Suppressor macrophage treated with lipopolysaccharide for 1 hour (primary cell): Measurements from ENCODE around the gene UBE3D.
"Not testable (repeated sequence)": the region's sequence is repeated elsewhere in the genome, so short reads cannot be mapped to it uniquely, and the experiment has no call there.

Experiments
- DNase-seq, 3 donors: peaks; one replicate each; pipeline ENCODE4 v3.0.0-alpha.2; 2020 to 2022

The UBE3D gene

DNA sequence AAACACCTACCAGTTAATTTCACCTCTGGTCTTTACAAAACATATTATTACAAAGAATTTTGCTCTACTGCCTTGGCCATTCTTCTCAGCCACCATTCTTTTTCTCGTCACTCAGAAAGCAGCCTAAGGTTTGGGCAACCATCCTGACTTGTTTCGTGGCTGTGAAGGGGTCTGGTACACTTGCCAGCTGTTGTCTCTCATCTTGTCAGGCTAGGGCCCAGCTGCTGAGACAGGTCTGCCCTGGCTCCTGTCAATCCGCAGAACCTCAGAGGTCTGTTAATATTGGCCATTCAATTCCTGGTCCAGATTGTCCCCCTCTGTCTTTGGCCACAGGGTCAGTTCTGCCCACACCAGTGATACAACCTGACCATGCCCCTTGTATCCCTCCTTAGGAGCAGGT lies 197.7 kb downstream of the UBE3D start:
- no peak for DNase-seq

DNA sequence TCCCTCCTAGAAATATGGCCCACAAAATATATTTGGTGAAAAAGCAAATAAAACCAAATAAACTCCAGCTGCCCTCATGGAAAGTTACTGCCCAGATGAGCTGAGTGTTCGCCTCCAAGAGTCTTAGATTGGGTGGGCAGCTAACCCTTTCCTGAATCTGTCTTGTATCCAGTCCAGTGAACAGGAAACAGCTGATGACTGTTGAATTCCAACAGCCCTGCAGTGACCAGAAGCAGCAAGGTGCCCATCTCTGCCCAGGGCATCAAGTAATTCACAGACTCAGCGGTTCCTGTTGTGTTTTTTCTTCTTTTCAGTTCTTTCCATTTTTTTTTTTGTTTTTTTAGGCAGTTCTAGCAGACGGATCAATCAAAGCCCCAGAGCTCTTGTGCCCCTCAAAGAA lies 199.2 kb downstream of the UBE3D start:
- no peak for DNase-seq

DNA sequence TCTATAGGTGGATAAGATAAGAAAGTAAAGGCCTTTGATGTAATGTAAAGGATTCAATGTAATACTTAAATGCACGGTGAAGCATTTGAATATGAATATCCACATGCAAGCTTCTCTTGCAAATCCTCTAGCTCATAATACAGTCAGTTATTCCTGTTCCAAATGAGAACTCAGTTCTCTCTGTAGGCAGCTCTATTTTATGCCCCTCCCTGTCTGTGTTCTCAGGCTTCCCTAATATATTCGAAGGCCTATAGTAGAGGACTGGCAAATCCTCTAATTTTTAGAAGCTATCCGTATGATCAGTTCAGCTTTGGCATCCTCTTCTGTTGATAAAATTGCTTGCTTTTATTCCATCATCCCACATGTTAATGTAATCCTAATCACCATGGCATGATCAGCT lies 200.2 kb downstream of the UBE3D start:
- DNase-seq, result no peak

DNA sequence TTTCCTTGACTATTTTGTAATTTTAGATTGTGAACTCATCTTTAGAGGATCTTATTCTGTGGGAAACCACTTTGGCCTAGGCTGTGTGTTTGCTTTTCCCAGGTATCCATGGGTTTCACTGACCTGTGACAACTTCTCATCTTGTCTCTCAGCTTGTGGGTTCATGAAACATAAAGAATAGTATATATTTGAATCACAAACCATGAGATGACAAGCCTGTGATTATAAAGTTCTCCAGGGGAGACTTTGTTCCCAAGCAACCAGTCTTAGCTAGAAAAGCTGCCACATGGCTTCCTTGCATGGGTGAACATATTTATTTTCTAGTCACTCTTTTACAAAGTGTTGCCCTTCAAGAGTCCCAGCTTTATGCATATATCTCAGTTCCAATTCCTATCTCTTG lies 201.9 kb downstream of the UBE3D start:
- DNase-seq, result no peak

DNA sequence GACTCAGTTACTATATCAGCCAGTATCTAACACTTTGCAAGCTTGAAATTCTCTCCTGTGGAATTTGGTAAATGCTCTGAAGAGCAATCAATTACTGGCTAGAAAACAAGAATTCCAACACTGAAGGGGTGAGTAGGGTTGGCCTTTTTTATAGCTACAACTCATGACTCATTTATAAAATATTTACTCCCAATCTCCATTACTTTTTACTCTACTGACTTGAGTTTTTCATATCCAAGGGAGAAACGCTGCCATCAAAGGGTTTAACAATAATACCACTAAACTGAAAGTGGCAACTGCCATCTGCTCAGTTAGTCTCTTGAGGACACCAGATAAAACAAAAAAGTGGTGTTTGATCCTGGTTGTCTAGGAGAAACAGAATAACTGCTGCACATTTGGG lies 203.1 kb downstream of the UBE3D start:
- DNase-seq, result no peak

DNA sequence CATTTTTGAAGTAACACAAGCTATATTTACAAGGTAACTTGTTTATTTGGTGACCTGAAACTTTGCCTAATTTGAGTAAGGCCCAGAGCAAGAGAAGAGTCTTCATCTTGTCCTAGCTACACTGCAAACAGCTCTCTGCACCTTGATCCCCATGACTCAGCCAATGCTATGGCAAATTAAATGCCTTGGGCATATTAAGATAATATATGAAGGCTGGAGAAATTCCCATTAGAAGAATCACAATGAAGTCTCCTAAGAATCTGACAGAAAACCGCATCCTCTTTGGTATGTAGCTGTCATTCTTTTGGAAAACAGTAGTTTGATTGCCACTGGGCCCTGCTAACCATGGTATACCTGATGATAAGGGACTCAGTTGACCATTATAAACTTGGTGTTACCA lies 204.5 kb downstream of the UBE3D start:
- no peak for DNase-seq

DNA sequence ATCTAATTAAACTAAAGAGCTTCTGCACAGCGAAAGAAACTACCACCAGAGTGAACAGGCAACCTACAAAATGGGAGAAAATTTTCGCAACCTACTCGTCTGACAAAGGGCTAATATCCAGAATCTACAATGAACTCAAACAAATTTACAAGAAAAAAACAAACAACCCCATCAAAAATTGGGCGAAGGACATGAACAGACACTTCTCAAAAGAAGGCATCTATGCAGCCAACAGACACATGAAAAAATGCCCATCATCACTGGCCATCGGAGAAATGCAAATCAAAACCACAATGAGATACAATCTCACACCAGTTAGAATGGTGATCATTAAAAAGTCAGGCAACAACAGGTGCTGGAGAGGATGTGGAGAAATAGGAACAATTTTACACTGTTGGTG lies 209.6 kb downstream of the UBE3D start:
- DNase-seq, result not testable (repeated sequence)

DNA sequence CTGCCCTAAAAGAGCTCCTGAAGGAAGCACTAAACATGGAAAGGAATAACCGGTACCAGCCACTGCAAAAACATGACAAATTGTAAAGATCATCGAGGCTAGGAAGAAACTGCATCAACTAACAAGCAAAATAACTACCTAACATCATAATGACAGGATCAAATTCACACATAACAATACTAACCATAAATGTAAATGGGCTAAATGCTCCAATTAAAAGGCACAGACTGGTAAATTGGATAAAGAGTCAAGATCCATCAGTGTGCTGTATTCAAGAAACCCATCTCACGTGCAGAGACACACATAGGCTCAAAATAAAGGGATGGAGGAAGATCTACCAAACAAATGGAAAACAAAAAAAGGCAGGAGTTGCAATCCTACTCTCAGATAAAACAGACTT lies 212.7 kb downstream of the UBE3D start:
- DNase-seq, result not testable (repeated sequence)

DNA sequence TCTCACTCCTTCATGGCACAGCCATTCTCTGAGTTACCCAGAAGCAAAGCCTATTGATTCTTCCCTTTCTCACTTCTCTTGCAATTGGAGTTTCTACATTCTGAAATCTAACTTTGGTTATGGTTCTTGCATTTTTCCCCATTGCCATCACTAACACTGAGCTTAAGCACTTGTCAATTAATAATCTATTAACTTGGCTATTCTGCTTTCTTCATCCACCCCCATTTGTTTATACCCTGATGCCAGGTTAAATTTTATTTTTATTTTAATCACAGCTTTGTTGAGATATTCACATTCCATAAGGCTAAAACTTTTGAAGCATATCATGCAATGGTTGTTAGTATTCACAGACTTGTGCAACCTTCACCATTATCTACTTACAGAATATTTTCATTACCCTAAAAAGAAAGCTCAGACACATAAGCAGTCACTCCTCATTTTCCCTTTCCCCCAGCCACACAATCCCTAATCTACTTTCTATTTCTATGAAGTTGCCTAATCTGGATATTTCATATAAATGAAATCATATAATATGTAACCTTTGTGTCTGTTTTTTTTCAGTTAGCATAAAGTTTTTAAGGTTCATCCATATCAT lies 222.3 kb downstream of the UBE3D start:
- no peak for DNase-seq

DNA sequence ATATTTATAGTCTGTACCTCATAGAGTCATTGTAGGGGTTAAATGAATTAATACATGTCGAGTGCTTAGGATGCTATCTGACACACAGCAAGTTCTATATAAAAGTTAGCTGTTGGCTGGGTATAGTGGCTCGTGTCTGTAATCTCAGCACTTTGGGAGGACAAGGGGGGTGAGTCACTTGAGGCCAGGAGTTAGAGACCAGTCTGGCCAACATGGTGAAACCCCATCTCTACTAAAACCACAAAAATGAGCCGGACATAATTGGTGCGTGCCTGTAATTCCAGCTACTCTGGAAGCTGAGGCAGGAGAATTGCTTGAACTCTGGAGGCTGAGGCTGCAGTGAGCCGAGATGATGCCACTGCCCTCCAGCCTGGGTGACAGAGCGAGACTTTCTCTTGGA lies 222.9 kb downstream of the UBE3D start:
- no peak for DNase-seq
